Measurements from ENCODE around the gene SLC25A21. TPM values are rescaled to one million over a fixed set of nuclear protein-coding genes. Genes with fewer than 3 reads are reported as not detected.

The SLC25A21 gene
- total RNA-seq, 4 donors from 2014 or later, result 2.0 TPM; not detected in 3

DNA sequence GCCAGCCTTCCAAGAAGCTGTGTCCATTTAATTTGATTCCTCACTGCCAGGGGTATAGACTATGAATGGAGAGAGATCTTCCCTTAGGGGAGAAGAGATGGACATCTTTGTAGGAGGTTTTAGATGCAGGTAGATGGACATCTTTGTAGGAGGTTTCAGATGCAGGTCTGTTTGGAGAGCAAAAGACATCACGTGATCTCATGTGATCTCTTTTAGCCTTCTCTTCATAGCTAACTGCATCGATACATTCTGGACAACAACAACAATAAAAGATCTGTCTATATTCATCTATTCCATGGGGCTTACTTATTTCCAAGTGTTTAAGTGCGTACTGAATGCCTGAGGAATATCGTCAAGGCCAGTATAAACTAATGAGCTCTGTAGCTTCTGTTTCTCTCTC is 347.6 kb downstream of the SLC25A21 start:
- no peaks in the 10 kb centered on the region for H3K4me1 ChIP-seq
- 89% methylated on average over 4 of the region's 4 CpGs for WGBS
- no peak for TF ChIP-seq POLR2AphosphoS5 (IDR thresholded peaks at IDR 0.05)
- TF ChIP-seq, protein P1, sequence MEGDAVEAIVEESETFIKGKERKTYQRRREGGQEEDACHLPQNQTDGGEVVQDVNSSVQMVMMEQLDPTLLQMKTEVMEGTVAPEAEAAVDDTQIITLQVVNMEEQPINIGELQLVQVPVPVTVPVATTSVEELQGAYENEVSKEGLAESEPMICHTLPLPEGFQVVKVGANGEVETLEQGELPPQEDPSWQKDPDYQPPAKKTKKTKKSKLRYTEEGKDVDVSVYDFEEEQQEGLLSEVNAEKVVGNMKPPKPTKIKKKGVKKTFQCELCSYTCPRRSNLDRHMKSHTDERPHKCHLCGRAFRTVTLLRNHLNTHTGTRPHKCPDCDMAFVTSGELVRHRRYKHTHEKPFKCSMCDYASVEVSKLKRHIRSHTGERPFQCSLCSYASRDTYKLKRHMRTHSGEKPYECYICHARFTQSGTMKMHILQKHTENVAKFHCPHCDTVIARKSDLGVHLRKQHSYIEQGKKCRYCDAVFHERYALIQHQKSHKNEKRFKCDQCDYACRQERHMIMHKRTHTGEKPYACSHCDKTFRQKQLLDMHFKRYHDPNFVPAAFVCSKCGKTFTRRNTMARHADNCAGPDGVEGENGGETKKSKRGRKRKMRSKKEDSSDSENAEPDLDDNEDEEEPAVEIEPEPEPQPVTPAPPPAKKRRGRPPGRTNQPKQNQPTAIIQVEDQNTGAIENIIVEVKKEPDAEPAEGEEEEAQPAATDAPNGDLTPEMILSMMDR (IDR thresholded peaks at IDR 0.05), result no peak
- TF ChIP-seq POLR2A (IDR thresholded peaks at IDR 0.05), result no peak
- no peak for TF ChIP-seq EP300 (IDR thresholded peaks at IDR 0.05)
- DNase-seq (ENCODE audit: low spot score in 2 of 2), result no peak
- H3K36me3 ChIP-seq, result no peaks in the 10 kb centered on the region
- no peaks in the 10 kb centered on the region for H3K9me3 ChIP-seq
- H3K4me3 ChIP-seq, result no peak overlapping the region
- H3K27me3 ChIP-seq, result peaks cover 9% of the 10 kb centered on the region
- H3K27ac ChIP-seq, result no peak overlapping the region

DNA sequence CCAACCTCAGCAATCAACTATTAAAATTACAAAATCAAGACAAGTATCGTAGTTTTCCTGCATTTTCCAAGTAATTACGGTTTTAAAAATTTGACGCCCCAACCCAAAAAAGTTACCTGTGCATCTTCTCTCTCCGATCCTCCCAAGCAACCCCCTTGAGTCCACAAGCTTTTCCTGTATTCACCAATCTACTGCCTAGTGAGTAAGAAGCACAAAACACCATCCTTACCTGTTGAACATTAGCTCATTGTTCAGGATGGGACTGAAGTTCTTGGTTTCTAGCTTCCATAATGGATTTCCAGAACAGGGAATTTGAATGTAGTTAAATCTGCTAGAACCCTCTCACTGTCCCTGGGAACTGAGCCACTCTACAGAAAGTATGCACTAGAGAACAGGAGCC is 348.8 kb downstream of the SLC25A21 start:
- DNase-seq (ENCODE audit: low spot score in 2 of 2), result no peak
- peaks cover 10% of the 10 kb centered on the region for H3K27me3 ChIP-seq
- no peaks in the 10 kb centered on the region for H3K9me3 ChIP-seq
- no peaks in the 10 kb centered on the region for H3K36me3 ChIP-seq
- H3K4me3 ChIP-seq, result no peak overlapping the region
- TF ChIP-seq, protein P1 (IDR thresholded peaks at IDR 0.05), result no peak
- no peak for TF ChIP-seq POLR2AphosphoS5 (IDR thresholded peaks at IDR 0.05)
- TF ChIP-seq POLR2A (IDR thresholded peaks at IDR 0.05), result no peak
- no peak for TF ChIP-seq EP300 (IDR thresholded peaks at IDR 0.05)
- 69% methylated on average over 4 of the region's 4 CpGs for WGBS
- H3K4me1 ChIP-seq, result no peaks in the 10 kb centered on the region
- no peak overlapping the region for H3K27ac ChIP-seq

DNA sequence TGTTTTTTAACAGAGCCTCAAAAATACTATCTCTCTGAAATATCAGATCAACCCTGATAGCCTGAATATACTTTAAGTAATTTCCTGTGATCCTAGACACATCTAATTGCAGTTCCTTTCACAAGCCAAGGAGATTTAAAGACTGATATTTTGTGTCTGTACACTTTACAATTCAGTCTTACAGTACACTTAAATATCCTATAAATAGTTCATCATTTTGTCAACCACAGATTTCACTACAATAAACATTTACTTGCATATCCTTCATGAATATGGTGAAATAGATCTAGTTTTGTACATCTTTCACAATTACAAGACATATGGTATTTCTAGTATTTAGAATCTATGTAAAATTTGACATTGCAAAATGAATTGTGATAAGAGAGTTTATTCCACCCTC is 349.7 kb downstream of the SLC25A21 start:
- H3K27me3 ChIP-seq, result peaks cover 10% of the 10 kb centered on the region
- no peak overlapping the region for H3K4me3 ChIP-seq
- no peaks in the 10 kb centered on the region for H3K9me3 ChIP-seq
- TF ChIP-seq, protein P1 (IDR thresholded peaks at IDR 0.05), result no peak
- TF ChIP-seq POLR2A (IDR thresholded peaks at IDR 0.05) (no peak), POLR2AphosphoS5 (IDR thresholded peaks at IDR 0.05) (no peak)
- H3K36me3 ChIP-seq, result no peaks in the 10 kb centered on the region
- no peak for DNase-seq (ENCODE audit: low spot score in 2 of 2)
- no peak overlapping the region for H3K27ac ChIP-seq
- no peaks in the 10 kb centered on the region for H3K4me1 ChIP-seq

DNA sequence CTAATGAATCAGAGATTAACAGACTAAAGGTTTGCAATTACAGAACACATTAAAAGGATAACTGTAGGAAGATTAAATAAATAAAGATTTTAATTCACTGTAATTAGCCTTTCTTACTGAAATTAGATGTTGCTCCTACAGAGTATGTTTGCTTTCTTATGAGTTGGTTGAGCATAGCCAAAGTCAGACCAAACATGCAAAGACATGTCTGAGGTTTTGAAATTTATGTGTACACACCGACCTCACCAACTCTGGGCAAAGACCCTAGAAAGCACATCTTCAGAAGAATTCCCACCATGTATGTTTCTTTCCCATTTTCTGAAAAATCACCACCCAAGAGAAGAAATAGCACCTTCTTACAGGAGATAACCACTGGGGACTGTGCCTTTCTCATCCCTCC is 351.5 kb downstream of the SLC25A21 start:
- WGBS, result 40% methylated on average over 1 of the region's 1 CpG

DNA sequence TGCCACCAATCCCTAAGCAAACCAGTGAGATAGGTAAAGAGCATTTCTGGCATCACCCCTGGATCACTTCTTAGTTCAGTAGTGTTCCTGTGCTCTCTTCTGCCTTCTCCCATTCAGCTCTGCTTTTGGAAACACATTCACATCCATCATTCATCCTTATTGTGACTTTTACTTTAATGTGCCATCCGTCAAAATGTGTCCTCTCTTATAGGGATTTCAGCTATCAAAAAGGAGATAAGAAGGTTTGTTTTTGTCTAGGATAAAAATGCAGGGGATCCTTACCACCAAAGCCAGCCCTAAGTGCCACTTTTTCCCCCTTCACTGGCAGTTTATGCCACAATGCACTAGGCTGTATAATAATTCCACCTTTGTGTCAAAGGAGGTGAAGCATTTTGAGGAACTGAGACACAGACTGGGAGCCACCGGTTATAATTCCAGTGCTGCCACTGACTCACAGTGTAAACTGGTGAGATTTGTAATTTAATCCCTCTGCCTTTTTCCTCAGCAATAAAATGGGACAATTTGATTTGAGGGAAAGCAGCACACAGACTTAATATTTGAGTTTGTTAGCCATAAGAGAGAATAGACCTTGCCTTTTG is 352.2 kb downstream of the SLC25A21 start:
- H3K4me1 ChIP-seq, result no peaks in the 10 kb centered on the region
- WGBS, result 76% methylated on average over 2 of the region's 2 CpGs
- TF ChIP-seq POLR2AphosphoS5 (IDR thresholded peaks at IDR 0.05), result no peak
- no peak for TF ChIP-seq EP300 (IDR thresholded peaks at IDR 0.05)
- no peak for TF ChIP-seq POLR2A (IDR thresholded peaks at IDR 0.05)
- TF ChIP-seq, protein P1 (IDR thresholded peaks at IDR 0.05), result no peak
- H3K4me3 ChIP-seq, result no peak overlapping the region
- no peaks in the 10 kb centered on the region for H3K9me3 ChIP-seq
- H3K27me3 ChIP-seq, result peaks cover 10% of the 10 kb centered on the region
- H3K27ac ChIP-seq, result no peak overlapping the region
- DNase-seq (ENCODE audit: low spot score in 2 of 2), result no peak
- no peaks in the 10 kb centered on the region for H3K36me3 ChIP-seq

More for the DNA sequence above, 351.5 kb downstream of the SLC25A21 start:
- no peaks in the 10 kb centered on the region for H3K36me3 ChIP-seq
- no peak overlapping the region for H3K27ac ChIP-seq
- no peak for DNase-seq (ENCODE audit: low spot score in 2 of 2)
- TF ChIP-seq EP300 (IDR thresholded peaks at IDR 0.05) (no peak), POLR2AphosphoS5 (IDR thresholded peaks at IDR 0.05) (no peak), POLR2A (IDR thresholded peaks at IDR 0.05) (no peak)
- TF ChIP-seq, protein P1 (IDR thresholded peaks at IDR 0.05), result no peak
- H3K27me3 ChIP-seq, result peaks cover 10% of the 10 kb centered on the region
- H3K4me1 ChIP-seq, result no peaks in the 10 kb centered on the region
- H3K9me3 ChIP-seq, result no peaks in the 10 kb centered on the region
- no peak overlapping the region for H3K4me3 ChIP-seq

All from suprapubic skin (tissue), 4 donors.